Measurements from ENCODE around the gene E2F1. TPM values are rescaled to one million over a fixed set of nuclear protein-coding genes. Genes with fewer than 3 reads are reported as not detected.

E2F1 gene
- total RNA-seq, 1 donor from 2014 or later = 66.0 TPM

GRCh38 chr20:33670715-33671499 lies 15.3 kb downstream of the E2F1 start:
- peaks cover 35% of the 10 kb centered on the region for H3K4me1 Mint-ChIP-seq (ENCODE audit: low read depth, unreplicated experiment)
- peak overlapping the region; percentile 69 for H3K4me3 Mint-ChIP-seq (ENCODE audit: unreplicated experiment)

GRCh38 chr20:33669873-33670640 lies 16.1 kb downstream of the E2F1 start:
- Mint-ChIP-seq H3K4me1 (ENCODE audit: low read depth, unreplicated experiment) (peaks cover 29% of the 10 kb centered on the region), H3K4me3 (ENCODE audit: unreplicated experiment) (peak overlapping the region; percentile 27), H3K27ac (ENCODE audit: unreplicated experiment) (peak overlapping the region; percentile 59), H3K9me3 (ENCODE audit: unreplicated experiment) (peaks cover 17% of the 10 kb centered on the region), H3K36me3 (ENCODE audit: unreplicated experiment) (no peaks in the 10 kb centered on the region), H3K27me3 (ENCODE audit: unreplicated experiment) (peaks cover 9% of the 10 kb centered on the region)
- TF ChIP-seq, protein P1, sequence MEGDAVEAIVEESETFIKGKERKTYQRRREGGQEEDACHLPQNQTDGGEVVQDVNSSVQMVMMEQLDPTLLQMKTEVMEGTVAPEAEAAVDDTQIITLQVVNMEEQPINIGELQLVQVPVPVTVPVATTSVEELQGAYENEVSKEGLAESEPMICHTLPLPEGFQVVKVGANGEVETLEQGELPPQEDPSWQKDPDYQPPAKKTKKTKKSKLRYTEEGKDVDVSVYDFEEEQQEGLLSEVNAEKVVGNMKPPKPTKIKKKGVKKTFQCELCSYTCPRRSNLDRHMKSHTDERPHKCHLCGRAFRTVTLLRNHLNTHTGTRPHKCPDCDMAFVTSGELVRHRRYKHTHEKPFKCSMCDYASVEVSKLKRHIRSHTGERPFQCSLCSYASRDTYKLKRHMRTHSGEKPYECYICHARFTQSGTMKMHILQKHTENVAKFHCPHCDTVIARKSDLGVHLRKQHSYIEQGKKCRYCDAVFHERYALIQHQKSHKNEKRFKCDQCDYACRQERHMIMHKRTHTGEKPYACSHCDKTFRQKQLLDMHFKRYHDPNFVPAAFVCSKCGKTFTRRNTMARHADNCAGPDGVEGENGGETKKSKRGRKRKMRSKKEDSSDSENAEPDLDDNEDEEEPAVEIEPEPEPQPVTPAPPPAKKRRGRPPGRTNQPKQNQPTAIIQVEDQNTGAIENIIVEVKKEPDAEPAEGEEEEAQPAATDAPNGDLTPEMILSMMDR (IDR thresholded peaks at IDR 0.05; ENCODE audit: partially characterized antibody, unreplicated experiment) = no peak
- DNase-seq = no peak

More at GRCh38 chr20:33670715-33671499, 15.3 kb downstream of the E2F1 start:
- Mint-ChIP-seq H3K9me3 (ENCODE audit: unreplicated experiment) (peaks cover 14% of the 10 kb centered on the region), H3K27me3 (ENCODE audit: unreplicated experiment) (peaks cover 13% of the 10 kb centered on the region), H3K27ac (ENCODE audit: unreplicated experiment) (peak overlapping the region; percentile 64), H3K36me3 (ENCODE audit: unreplicated experiment) (no peaks in the 10 kb centered on the region)
- DNase-seq = no peak
- TF ChIP-seq, protein P1 (IDR thresholded peaks at IDR 0.05; ENCODE audit: partially characterized antibody, unreplicated experiment) = no peak

DNA sequence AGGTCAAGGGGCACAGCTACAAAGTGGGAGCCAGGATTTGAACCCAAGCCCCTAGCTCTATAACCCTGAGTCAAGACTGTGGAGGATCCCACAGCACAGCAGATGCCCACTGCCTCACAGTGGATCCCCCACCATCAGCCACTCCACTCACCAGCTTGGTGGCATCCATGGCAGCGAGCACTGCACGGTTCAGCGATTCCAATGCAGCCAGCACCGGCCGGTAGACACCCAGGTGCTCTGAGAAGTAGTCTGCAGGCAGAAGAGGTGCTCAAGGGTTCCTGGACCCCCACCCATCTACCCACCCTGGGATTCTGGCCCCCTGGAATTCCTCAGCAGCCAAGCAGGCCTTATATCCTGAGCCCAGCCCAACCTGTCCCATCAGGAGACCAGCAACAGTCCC lies 17.0 kb downstream of the E2F1 start:
- TF ChIP-seq, protein P1 (IDR thresholded peaks at IDR 0.05; ENCODE audit: partially characterized antibody, unreplicated experiment) = no peak
- Mint-ChIP-seq H3K27me3 (ENCODE audit: unreplicated experiment) (peaks cover 6% of the 10 kb centered on the region), H3K4me1 (ENCODE audit: low read depth, unreplicated experiment) (peaks cover 34% of the 10 kb centered on the region), H3K4me3 (ENCODE audit: unreplicated experiment) (no peak overlapping the region), H3K9me3 (ENCODE audit: unreplicated experiment) (peaks cover 20% of the 10 kb centered on the region), H3K36me3 (ENCODE audit: unreplicated experiment) (no peaks in the 10 kb centered on the region), H3K27ac (ENCODE audit: unreplicated experiment) (no peak overlapping the region)
- no peak for DNase-seq

DNA sequence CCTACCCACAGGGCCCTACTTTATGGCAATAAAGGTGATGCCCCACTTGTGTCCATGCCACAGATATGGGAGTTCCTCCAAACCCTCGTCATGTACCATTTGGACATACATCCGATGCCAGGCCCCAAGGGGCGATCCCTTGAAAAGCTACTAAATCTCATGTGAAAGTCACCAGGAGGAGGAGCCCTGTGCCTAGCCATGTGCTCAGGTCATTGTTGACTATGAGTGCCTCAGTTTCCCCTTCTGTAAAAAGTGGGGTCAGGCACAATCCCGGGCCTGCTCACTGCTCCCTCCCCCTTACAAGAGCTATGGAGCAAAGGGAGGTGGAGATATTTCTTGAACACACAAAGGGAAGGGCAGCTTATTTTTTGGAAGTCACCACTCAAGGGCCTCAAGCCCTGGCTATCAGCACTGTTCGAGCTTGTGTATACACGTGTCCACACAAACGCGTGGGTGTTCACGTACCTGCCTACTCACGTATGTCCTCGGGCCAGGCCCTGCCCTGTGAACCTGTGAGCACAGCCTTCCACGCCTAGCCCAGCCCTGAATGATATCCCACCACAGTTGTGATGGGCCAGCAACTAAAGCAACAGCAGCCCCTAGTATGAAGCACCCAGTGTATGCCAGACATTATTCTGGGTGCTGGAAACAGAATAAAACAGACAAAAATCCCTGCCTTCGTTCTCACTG lies 17.6 kb downstream of the E2F1 start:
- Mint-ChIP-seq H3K36me3 (ENCODE audit: unreplicated experiment) (no peaks in the 10 kb centered on the region), H3K4me3 (ENCODE audit: unreplicated experiment) (no peak overlapping the region), H3K4me1 (ENCODE audit: low read depth, unreplicated experiment) (peaks cover 35% of the 10 kb centered on the region), H3K27ac (ENCODE audit: unreplicated experiment) (peak overlapping the region; percentile 43), H3K9me3 (ENCODE audit: unreplicated experiment) (peaks cover 20% of the 10 kb centered on the region), H3K27me3 (ENCODE audit: unreplicated experiment) (peaks cover 6% of the 10 kb centered on the region)
- no peak for DNase-seq
- TF ChIP-seq, protein P1 (IDR thresholded peaks at IDR 0.05; ENCODE audit: partially characterized antibody, unreplicated experiment) = no peak

Data from glutamatergic neuron (in vitro differentiated cells).